Lower leg skin (tissue), 4 donors: ENCODE results near the gene ATP1A4. TPM values are rescaled to one million over a fixed set of nuclear protein-coding genes. Genes with fewer than 3 reads are reported as not detected.

Source experiments
- DNase-seq, 2 donors: peaks; one replicate each; pipeline ENCODE4 v3.0.0-alpha.2; 2019; ENCODE audit warnings: low spot score in 2 of 2
- H3K4me3 ChIP-seq: fragments of 200-600 bp; sonication (generic); 2 replicates; pipeline ENCODE4 v1.5.1; 2017; ENCODE audit warnings: mild to moderate bottlenecking, low read depth; ENCODE audit not compliant: poor library complexity, severe bottlenecking
- POLR2A ChIP-seq, 2 donors: fragments of 450-650 bp; IDR thresholded peaks; one replicate each; pipeline ENCODE4 v1.6.1; 2016 to 2017; ENCODE audit warnings: antibody characterized with exemption in 2 of 2, mild to moderate bottlenecking in 1 of 2, moderate library complexity in 1 of 2
- WGBS, 2 donors: methylation state at CpG; one replicate each; pipeline ENCODE4 v1.1.5; 2018; 5-methylcytosine and 5-hydroxymethylcytosine counted together
- intact Hi-C: fragments of 100-400 bp; cut with DNase I; formaldehyde crosslinking; loops from one replicate; pipeline ENCODE4 v1.15.0; 2023; ENCODE audit warnings: low total_unique reads
- total RNA-seq, 4 donors: library from RNA; depleted of rRNA; stranded (reverse); fragments of >200 nt; gene quantifications; one replicate each; pipeline ENCODE4 v1.1.0, GENCODE V29; 2016
- TF ChIP-seq, protein P1 (sequence below), 3 donors: fragments of 450-650 bp; IDR thresholded peaks; one replicate each; pipeline ENCODE4 v1.5.1; 2016; ENCODE audit warnings: antibody characterized with exemption in 3 of 3, mild to moderate bottlenecking in 3 of 3, moderate library complexity in 2 of 3

The ATP1A4 gene
- total RNA-seq, 4 donors from 2014 or later: 0.32 TPM; not detected in 3

DNA sequence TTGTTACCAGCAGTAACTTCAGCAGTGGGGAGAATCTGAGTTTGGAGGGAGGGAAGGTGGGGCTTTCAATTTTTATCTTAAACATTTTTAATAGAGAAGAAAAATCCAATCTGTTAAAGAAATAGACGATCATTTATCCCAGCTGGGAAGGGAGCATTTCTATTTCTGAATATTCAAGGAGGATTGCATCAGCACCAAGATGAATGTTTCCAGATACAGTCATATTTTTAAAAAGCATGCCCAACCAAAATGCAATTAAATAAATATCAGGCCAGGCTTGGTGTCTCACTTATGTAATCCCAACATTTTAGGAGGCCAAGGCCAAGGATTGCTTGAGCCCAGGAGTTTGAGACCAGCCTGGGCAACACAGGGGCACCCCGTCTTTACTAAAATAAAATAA is 1.7 kb upstream of the ATP1A4 start:
- intact Hi-C loops: no loop called here
- H3K4me3 ChIP-seq: no peak overlapping the region
- 65 to 69% methylated on average over 2 of the region's 2 CpGs for WGBS, 2 donors
- DNase-seq: no peak
- TF ChIP-seq, protein P1, sequence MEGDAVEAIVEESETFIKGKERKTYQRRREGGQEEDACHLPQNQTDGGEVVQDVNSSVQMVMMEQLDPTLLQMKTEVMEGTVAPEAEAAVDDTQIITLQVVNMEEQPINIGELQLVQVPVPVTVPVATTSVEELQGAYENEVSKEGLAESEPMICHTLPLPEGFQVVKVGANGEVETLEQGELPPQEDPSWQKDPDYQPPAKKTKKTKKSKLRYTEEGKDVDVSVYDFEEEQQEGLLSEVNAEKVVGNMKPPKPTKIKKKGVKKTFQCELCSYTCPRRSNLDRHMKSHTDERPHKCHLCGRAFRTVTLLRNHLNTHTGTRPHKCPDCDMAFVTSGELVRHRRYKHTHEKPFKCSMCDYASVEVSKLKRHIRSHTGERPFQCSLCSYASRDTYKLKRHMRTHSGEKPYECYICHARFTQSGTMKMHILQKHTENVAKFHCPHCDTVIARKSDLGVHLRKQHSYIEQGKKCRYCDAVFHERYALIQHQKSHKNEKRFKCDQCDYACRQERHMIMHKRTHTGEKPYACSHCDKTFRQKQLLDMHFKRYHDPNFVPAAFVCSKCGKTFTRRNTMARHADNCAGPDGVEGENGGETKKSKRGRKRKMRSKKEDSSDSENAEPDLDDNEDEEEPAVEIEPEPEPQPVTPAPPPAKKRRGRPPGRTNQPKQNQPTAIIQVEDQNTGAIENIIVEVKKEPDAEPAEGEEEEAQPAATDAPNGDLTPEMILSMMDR (IDR thresholded peaks at IDR 0.05): no peak
- no peak for TF ChIP-seq POLR2A (IDR thresholded peaks at IDR 0.05)

DNA sequence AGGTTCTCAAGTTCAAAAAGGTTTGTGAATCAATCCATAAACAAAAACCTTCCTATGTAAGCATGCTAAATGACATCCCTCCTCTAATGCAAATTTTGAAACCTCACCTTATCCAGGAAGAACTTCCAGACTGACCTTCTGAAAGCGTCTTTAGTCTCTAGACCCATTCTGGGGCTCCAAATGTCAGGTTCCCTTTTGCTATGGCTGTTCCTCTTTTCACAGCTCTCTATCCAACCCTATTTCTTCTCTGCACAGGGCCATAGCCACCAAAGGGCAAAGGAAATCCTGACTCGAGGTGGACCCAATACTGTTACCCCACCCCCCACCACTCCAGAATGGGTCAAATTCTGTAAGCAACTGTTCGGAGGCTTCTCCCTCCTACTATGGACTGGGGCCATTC is 3.4 kb downstream of the ATP1A4 start:
- intact Hi-C loops: no loop called here
- no peak overlapping the region for H3K4me3 ChIP-seq
- DNase-seq: peak in 1 of 2 donors; percentile 10
- TF ChIP-seq, protein P1 (IDR thresholded peaks at IDR 0.05): no peak
- no peak for TF ChIP-seq POLR2A (IDR thresholded peaks at IDR 0.05)
- WGBS, 2 donors: 73 to 90% methylated on average over 3 of the region's 3 CpGs

DNA sequence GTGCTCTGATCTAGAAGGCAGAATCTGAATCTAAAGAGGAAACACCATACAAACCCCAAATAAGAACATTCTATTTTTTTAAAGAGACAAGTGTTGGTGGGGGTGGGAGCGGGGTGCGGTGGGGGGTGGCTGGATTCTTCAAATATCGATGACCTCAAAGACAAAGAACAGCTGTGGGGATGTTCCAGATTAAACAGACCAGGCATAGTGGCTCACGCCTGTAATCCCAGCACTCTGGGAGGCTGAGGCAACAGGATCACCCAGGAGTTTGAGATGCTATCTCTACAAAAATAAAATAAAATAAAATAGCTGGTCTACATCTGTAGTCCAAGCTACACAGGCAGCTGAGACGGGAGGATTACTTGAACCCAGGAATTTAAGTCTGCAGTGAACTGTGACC is 5.0 kb downstream of the ATP1A4 start:
- no peak for DNase-seq
- no peak overlapping the region for H3K4me3 ChIP-seq
- TF ChIP-seq, protein P1 (IDR thresholded peaks at IDR 0.05): no peak
- TF ChIP-seq POLR2A (IDR thresholded peaks at IDR 0.05): no peak
- 83 to 84% methylated on average over 5 of the region's 5 CpGs for WGBS, 2 donors
- intact Hi-C loops: no loop called here

DNA sequence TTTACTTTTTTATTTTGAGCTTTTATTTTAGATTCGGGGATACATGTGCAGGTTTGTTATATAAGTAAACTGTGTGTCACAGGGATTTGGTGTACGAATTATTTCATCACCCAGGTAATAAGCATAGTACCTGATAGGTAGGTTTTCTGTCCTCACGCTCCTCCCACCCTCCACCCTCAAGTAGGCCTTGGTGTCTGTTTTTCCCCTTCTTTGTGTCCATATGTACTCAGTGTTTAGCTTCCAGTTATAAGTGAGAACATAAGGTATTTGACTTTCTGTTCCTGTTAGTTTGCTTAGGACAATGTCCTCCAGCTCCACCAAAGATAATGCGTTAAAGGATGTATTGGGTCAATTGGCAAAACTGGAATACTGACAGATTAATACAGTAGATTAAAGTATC is 5.8 kb downstream of the ATP1A4 start:
- H3K4me3 ChIP-seq: no peak overlapping the region
- no peak for TF ChIP-seq POLR2A (IDR thresholded peaks at IDR 0.05)
- TF ChIP-seq, protein P1 (IDR thresholded peaks at IDR 0.05): no peak
- intact Hi-C loops: no loop called here
- DNase-seq: no peak
- 74 to 80% methylated on average over 4 of the region's 4 CpGs for WGBS, 2 donors

DNA sequence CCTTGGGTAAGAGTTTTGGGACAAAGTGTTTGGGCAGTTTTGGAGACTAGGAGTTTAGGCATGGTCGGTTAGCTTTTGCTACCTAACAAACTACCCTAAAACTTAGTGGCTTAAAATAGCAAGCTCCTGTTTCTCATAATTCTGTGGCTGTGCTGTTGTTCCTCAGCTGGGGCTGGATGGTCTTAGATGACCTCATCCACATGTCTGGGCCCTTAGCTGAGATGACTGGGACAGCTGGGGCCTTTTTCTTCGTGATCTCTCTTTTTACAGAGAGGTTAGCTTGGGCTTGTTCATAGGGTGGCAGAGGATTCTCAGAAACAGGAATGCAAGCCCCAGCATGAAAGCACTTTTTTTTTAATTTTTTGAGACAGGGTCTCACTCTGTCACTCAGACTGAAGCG is 6.6 kb downstream of the ATP1A4 start:
- no peak overlapping the region for H3K4me3 ChIP-seq
- DNase-seq: no peak
- TF ChIP-seq, protein P1 (IDR thresholded peaks at IDR 0.05): no peak
- no peak for TF ChIP-seq POLR2A (IDR thresholded peaks at IDR 0.05)
- intact Hi-C loops: no loop called here
- WGBS, 2 donors: 76 to 88% methylated on average over 3 of the region's 3 CpGs

DNA sequence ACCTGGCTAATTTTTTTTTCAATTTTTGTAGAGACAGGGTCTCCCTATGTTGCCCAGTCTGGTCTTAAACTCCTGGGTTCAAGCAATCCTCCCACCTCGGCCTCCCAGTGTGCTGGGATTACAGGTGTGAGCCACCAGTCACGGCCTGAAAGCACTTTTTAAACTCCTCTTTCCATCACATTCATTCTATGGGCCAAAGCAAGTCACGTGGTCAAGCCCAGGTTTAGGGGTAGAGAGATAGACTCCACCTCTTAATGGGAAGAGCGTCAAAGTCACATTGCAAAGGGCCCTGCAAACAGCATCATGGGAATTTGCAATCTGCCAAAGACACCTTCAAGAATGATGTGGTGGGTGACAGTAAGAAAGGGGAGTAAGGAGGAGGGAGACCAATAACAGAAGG is 7.1 kb downstream of the ATP1A4 start:
- intact Hi-C loops: no loop called here
- 85 to 89% methylated on average over 4 of the region's 4 CpGs for WGBS, 2 donors
- TF ChIP-seq, protein P1 (IDR thresholded peaks at IDR 0.05): no peak
- no peak for TF ChIP-seq POLR2A (IDR thresholded peaks at IDR 0.05)

More for the DNA sequence above, 7.1 kb downstream of the ATP1A4 start:
- DNase-seq: peak in 1 of 2 donors; percentile 39
- H3K4me3 ChIP-seq: no peak overlapping the region
